KMS-11 (cell line): ENCODE measurements around the gene TEX22.

Experiments used
- H2AFZ ChIP-seq: fragments of 200-600 bp; sonication (generic); 2 replicates; pipeline ENCODE4 v1.6.1; 2016; ENCODE audit warnings: antibody characterized with exemption, mixed run types, low read depth
- H3K27ac ChIP-seq: fragments of 200-600 bp; sonication (generic); 2 replicates; pipeline ENCODE4 v1.6.1; 2016; ENCODE audit warnings: mild to moderate bottlenecking, mixed run types
- H3K27me3 ChIP-seq: fragments of 200-600 bp; sonication (generic); 2 replicates; pipeline ENCODE4 v1.6.1; 2017; ENCODE audit warnings: mild to moderate bottlenecking, low read depth, mixed run types, moderate library complexity; ENCODE audit not compliant: insufficient read depth
- H3K36me3 ChIP-seq: fragments of 200-600 bp; sonication (generic); 2 replicates; pipeline ENCODE4 v1.6.1; 2017; ENCODE audit warnings: mild to moderate bottlenecking, mixed run types; ENCODE audit not compliant: insufficient read depth
- H3K4me1 ChIP-seq: fragments of 200-600 bp; sonication (generic); 2 replicates; pipeline ENCODE4 v1.6.1; 2016; ENCODE audit warnings: mild to moderate bottlenecking, low read depth, mixed run types; ENCODE audit not compliant: poor library complexity, severe bottlenecking
- H3K4me2 ChIP-seq: fragments of 200-600 bp; sonication (generic); 2 replicates; pipeline ENCODE4 v1.7.0; 2016; ENCODE audit warnings: mild to moderate bottlenecking, mixed run types
- H3K4me3 ChIP-seq: fragments of 200-600 bp; sonication (generic); IDR thresholded peaks from 2 replicates; pipeline ENCODE4 v1.6.1; 2017; ENCODE audit warnings: low read depth, low read length, mixed read lengths; ENCODE audit not compliant: insufficient read depth
- H3K79me2 ChIP-seq: fragments of 200-600 bp; sonication (generic); 2 replicates; pipeline ENCODE4 v1.6.1; 2016; ENCODE audit warnings: low read depth, mixed run types; ENCODE audit not compliant: insufficient read depth
- H3K9ac ChIP-seq: fragments of 200-600 bp; sonication (generic); 2 replicates; pipeline ENCODE4 v1.6.1; 2016; ENCODE audit warnings: mild to moderate bottlenecking, mixed run types
- H4K20me1 ChIP-seq: fragments of 200-600 bp; sonication (generic); 2 replicates; pipeline ENCODE4 v1.6.1; 2016; ENCODE audit warnings: mild to moderate bottlenecking, mixed run types; ENCODE audit not compliant: insufficient read depth
- CTCF ChIP-seq: fragments of 200-600 bp; sonication (generic); conservative IDR thresholded peaks from 2 replicates; pipeline ENCODE4 v1.6.1; 2017; ENCODE audit warnings: low read depth, mild to moderate bottlenecking, antibody characterized with exemption, low read length, moderate library complexity, mixed read lengths

TEX22 gene

GRCh38 chr14:105436891-105437722, 38.8 kb downstream of the TEX22 start:
- no peak overlapping the region for H2AFZ ChIP-seq
- H4K20me1 ChIP-seq = peaks cover 9% of the 10 kb centered on the region; the same call in 1 of the 2 replicates
- H3K36me3 ChIP-seq = no peaks in the 10 kb centered on the region
- TF ChIP-seq CTCF = no peak
- no peak overlapping the region for H3K4me2 ChIP-seq
- peaks cover 43% of the 10 kb centered on the region for H3K79me2 ChIP-seq
- peaks cover 20% of the 10 kb centered on the region for H3K4me1 ChIP-seq
- no peak overlapping the region for H3K9ac ChIP-seq
- H3K4me3 ChIP-seq = no peak overlapping the region
- H3K27me3 ChIP-seq = no peaks in the 10 kb centered on the region
- H3K27ac ChIP-seq = no peak overlapping the region

GRCh38 chr14:105437723-105438500, 39.6 kb downstream of the TEX22 start:
- Histone ChIP-seq H3K79me2 (peaks cover 43% of the 10 kb centered on the region), H3K27me3 (no peaks in the 10 kb centered on the region), H3K36me3 (no peaks in the 10 kb centered on the region), H3K27ac (no peak overlapping the region), H3K4me1 (peaks cover 20% of the 10 kb centered on the region), H4K20me1 (peaks cover 9% of the 10 kb centered on the region; the same call in 1 of the 2 replicates), H3K9ac (no peak overlapping the region), H2AFZ (no peak overlapping the region), H3K4me3 (no peak overlapping the region), H3K4me2 (no peak overlapping the region)
- TF ChIP-seq CTCF = no peak

- no peaks in the 10 kb centered on the region for H3K27me3 ChIP-seq
- no peaks in the 10 kb centered on the region for H3K36me3 ChIP-seq
- peaks cover 14% of the 10 kb centered on the region for H3K4me1 ChIP-seq
- H3K4me3 ChIP-seq = no peak overlapping the region
- H3K4me2 ChIP-seq = no peak overlapping the region
- H3K27ac ChIP-seq = no peak overlapping the region
- peaks cover 9% of the 10 kb centered on the region; the same call in 1 of the 2 replicates for H4K20me1 ChIP-seq
- no peak overlapping the region for H2AFZ ChIP-seq
- no peak for TF ChIP-seq CTCF
- peaks cover 36% of the 10 kb centered on the region for H3K79me2 ChIP-seq
- no peak overlapping the region for H3K9ac ChIP-seq
Observed at GRCh38 chr14:105439179-105439578, 40.8 kb downstream of the TEX22 start.

- no peak overlapping the region for H3K9ac ChIP-seq
- H3K4me2 ChIP-seq = no peak overlapping the region
- TF ChIP-seq CTCF = no peak
- H3K4me3 ChIP-seq = no peak overlapping the region
- H3K27me3 ChIP-seq = no peaks in the 10 kb centered on the region
- peaks cover 6% of the 10 kb centered on the region for H3K4me1 ChIP-seq
- no peaks in the 10 kb centered on the region for H3K36me3 ChIP-seq
- H3K79me2 ChIP-seq = peaks cover 28% of the 10 kb centered on the region
- H3K27ac ChIP-seq = no peak overlapping the region
- H2AFZ ChIP-seq = no peak overlapping the region
- peaks cover 9% of the 10 kb centered on the region; the same call in 1 of the 2 replicates for H4K20me1 ChIP-seq
Observed at GRCh38 chr14:105439710-105440553, 41.6 kb downstream of the TEX22 start.
